Tibial nerve (tissue), 4 donors: ENCODE results near the gene TMEM245. TPM values are rescaled to one million over a fixed set of nuclear protein-coding genes. Genes with fewer than 3 reads are reported as not detected.

Source experiments
- DNase-seq, 2 donors: peaks; one replicate each; pipeline ENCODE4 v3.0.0-alpha.2; 2019; ENCODE audit warnings: low spot score in 2 of 2
- H3K27ac ChIP-seq, 4 donors: fragments of 200-600 bp; sonication (generic) in 3 of 4; one replicate each; pipeline ENCODE4 v1.5.1; 2017 to 2019; ENCODE audit warnings: mild to moderate bottlenecking in 1 of 4
- H3K27me3 ChIP-seq, 2 donors: fragments of 200-600 bp; sonication (generic) in 1 of 2; one replicate each; pipeline versions ENCODE4 v1.5.1 to v1.6.0; 2017 to 2019
- H3K36me3 ChIP-seq, 3 donors: fragments of 200-600 bp; sonication (generic); one replicate each; pipeline ENCODE4 v1.5.1; 2018 to 2019
- H3K4me1 ChIP-seq, 4 donors: fragments of 200-600 bp; sonication (generic) in 3 of 4; one replicate each; pipeline ENCODE4 v1.5.1; 2017 to 2019
- H3K4me3 ChIP-seq, 4 donors: fragments of 200-600 bp; sonication (generic) in 3 of 4; one replicate each; pipeline ENCODE4 v1.5.1; 2017 to 2019; ENCODE audit warnings: mild to moderate bottlenecking in 1 of 4, moderate library complexity in 1 of 4
- H3K9me3 ChIP-seq, 4 donors: fragments of 200-600 bp; sonication (generic) in 3 of 4; one replicate each; pipeline ENCODE4 v1.5.1; 2017 to 2019
- EP300 ChIP-seq, 2 donors: sonication (generic); formaldehyde crosslinking; IDR thresholded peaks; one replicate each; pipeline ENCODE4 v1.6.1; 2017; ENCODE audit warnings: antibody characterized with exemption in 2 of 2, mild to moderate bottlenecking in 1 of 2
- POLR2A ChIP-seq, 2 donors: fragments of 450-650 bp; IDR thresholded peaks; one replicate each; pipeline ENCODE4 v1.6.1; 2017; ENCODE audit warnings: antibody characterized with exemption in 2 of 2, mild to moderate bottlenecking in 2 of 2, moderate library complexity in 2 of 2
- WGBS, 2 donors: methylation state at CpG; one replicate each; pipeline ENCODE4 v1.1.5; 2018; 5-methylcytosine and 5-hydroxymethylcytosine counted together
- total RNA-seq, 4 donors: library from RNA; depleted of rRNA; stranded (reverse); fragments of >200 nt; gene quantifications; one replicate each; pipeline ENCODE4 v1.1.0, GENCODE V29; 2016
- TF ChIP-seq, protein P1 (sequence below), 5 experiments: fragments of 200-600 bp in 3 of 5; fragments of 450-650 bp in 2 of 5; sonication (generic) in 3 of 5; IDR thresholded peaks; one replicate each; pipeline ENCODE4 v1.5.1; 2016 to 2019; ENCODE audit warnings: antibody characterized with exemption in 5 of 5, mild to moderate bottlenecking in 3 of 5, moderate library complexity in 2 of 5

TMEM245 gene
- total RNA-seq, 4 donors from 2014 or later: 51.6 to 100 (median 89.5) TPM

DNA sequence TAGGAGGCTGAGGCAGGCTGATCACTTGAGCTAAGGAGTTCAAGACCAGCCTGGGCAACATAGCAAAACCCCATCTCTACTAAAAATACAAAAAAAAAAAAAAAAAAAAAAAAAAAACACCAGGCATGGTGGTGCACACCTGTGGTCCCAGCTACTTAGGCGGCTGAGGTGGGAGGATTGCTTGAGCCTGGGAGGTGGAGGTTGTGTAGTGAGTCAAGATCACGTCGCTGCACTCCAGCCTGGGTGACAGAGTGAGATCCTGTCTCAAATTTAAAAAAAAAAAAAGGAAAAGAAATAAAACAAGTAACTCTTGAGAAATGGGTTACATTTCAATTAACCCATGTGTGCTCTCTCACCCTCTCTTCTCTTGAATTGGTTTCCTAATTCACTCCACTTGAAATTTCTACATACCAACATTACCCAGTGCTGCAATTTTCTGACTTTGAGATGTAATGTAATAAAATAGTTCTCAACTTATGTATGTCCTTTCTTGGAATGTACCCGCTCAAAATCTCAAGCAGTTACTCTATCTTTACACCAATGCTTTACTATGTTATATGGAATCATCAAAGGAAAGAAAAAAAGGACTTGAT is 35.8 kb downstream of the TMEM245 start:
- H3K36me3 ChIP-seq: peaks cover 0 to 62% (median 7%) of the 10 kb centered on the region in 3 donors
- TF ChIP-seq POLR2A (IDR thresholded peaks at IDR 0.05): no peak
- TF ChIP-seq EP300 (IDR thresholded peaks at IDR 0.05): no peak
- TF ChIP-seq, protein P1, sequence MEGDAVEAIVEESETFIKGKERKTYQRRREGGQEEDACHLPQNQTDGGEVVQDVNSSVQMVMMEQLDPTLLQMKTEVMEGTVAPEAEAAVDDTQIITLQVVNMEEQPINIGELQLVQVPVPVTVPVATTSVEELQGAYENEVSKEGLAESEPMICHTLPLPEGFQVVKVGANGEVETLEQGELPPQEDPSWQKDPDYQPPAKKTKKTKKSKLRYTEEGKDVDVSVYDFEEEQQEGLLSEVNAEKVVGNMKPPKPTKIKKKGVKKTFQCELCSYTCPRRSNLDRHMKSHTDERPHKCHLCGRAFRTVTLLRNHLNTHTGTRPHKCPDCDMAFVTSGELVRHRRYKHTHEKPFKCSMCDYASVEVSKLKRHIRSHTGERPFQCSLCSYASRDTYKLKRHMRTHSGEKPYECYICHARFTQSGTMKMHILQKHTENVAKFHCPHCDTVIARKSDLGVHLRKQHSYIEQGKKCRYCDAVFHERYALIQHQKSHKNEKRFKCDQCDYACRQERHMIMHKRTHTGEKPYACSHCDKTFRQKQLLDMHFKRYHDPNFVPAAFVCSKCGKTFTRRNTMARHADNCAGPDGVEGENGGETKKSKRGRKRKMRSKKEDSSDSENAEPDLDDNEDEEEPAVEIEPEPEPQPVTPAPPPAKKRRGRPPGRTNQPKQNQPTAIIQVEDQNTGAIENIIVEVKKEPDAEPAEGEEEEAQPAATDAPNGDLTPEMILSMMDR (IDR thresholded peaks at IDR 0.05): no peak
- H3K4me3 ChIP-seq: no peak overlapping the region
- DNase-seq: no peak
- no peaks in the 10 kb centered on the region for H3K9me3 ChIP-seq
- H3K27me3 ChIP-seq: no peaks in the 10 kb centered on the region
- no peak overlapping the region for H3K27ac ChIP-seq
- WGBS, 2 donors: 92 to 96% methylated on average over 4 of the region's 4 CpGs
- H3K4me1 ChIP-seq: peaks cover 0 to 4% (median 0%) of the 10 kb centered on the region in 4 donors

DNA sequence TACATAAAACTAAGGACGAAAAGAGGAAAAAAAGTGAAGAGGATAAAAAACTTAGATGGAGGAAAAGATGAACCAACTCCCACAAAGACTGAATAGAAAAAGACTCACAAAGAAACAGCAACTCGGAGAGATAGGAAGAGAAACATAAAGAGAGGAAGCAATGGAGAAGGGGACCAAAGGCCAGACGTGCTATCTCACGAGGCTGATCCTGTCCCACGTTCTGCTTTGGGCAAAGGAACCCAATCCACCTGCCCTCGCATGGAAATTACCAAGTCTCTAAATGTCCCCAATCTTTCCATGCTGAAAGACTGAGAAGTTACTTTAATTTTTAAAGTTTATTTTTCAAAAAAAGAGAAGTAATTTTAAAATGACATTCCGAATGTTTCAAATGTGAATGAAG is 36.6 kb downstream of the TMEM245 start:
- Histone ChIP-seq H3K9me3 (no peaks in the 10 kb centered on the region), H3K4me1 (peaks cover 0 to 4% (median 0%) of the 10 kb centered on the region in 4 donors), H3K27me3 (no peaks in the 10 kb centered on the region), H3K27ac (peak overlapping the region in 1 of 4 donors; percentile 4), H3K36me3 (peaks cover 0 to 63% (median 7%) of the 10 kb centered on the region in 3 donors), H3K4me3 (no peak overlapping the region)
- TF ChIP-seq, protein P1 (IDR thresholded peaks at IDR 0.05): no peak
- TF ChIP-seq POLR2A (IDR thresholded peaks at IDR 0.05): no peak
- TF ChIP-seq EP300 (IDR thresholded peaks at IDR 0.05): no peak
- no peak for DNase-seq
- WGBS, 2 donors: 79 to 83% methylated on average over 7 of the region's 7 CpGs

DNA sequence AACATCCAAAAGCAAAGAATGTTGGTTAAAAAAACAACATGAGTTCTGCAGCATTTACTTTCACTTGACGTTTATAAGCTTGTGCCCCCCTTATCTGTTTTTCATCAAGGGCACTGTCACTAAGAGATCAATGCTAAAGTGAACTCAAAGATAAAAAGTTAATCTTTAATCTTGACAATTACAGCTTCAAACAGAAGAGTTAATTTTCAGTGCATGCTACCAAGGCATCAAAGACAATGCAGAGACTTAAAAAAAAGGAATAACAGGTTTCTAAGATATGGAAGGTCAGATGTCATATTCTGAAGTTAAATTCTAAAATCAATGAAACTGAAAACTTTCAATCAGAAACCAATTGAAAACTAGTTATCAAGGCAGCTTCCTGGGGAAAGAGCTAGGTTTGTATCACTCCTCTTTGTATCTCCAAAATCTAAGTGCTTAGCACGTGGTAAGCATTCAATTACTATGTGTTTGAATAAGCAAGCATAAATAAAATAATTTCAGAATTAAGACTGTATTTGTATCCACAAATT is 37.6 kb downstream of the TMEM245 start:
- no peak for DNase-seq
- H3K36me3 ChIP-seq: peaks cover 0 to 63% (median 7%) of the 10 kb centered on the region in 3 donors
- 51 to 54% methylated on average over 2 of the region's 2 CpGs for WGBS, 2 donors
- H3K9me3 ChIP-seq: no peaks in the 10 kb centered on the region
- no peaks in the 10 kb centered on the region for H3K27me3 ChIP-seq
- H3K4me1 ChIP-seq: peaks cover 0 to 4% (median 0%) of the 10 kb centered on the region in 4 donors
- no peak overlapping the region for H3K27ac ChIP-seq
- TF ChIP-seq, protein P1 (IDR thresholded peaks at IDR 0.05): no peak
- TF ChIP-seq EP300 (IDR thresholded peaks at IDR 0.05): no peak
- TF ChIP-seq POLR2A (IDR thresholded peaks at IDR 0.05): no peak
- H3K4me3 ChIP-seq: no peak overlapping the region

DNA sequence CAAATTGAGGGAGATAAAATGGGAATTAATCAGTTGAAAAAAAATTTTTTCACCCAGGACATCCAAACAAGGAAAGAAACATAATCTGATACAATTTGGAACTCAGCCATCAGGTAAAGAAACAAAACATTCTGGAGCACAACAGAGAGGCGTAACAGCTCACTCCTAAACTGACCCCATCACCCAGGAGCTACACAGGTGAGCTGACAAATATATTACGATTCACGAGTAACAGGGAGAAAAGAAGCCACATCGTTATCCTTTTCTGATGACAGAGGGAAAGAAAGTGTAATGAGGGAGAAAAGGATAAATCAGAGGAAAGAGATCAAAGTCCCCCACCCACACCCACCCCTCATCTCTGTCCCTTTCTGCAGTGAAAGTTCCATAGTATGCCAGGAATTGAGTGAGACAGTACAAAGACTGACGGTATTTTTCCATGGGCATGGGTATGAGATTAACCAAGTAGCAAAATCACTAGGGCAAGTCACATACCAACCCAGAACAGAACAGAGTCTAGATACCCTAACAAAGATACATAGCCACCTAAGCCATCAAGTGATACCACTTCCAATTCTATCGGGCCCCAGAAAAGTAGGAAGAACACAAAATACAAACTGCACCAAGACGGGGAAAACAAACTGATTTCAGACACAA is 45.4 kb downstream of the TMEM245 start:
- H3K27ac ChIP-seq: no peak overlapping the region
- no peaks in the 10 kb centered on the region for H3K9me3 ChIP-seq
- H3K36me3 ChIP-seq: peaks cover 0 to 82% (median 0%) of the 10 kb centered on the region in 3 donors
- DNase-seq: no peak
- H3K27me3 ChIP-seq: no peaks in the 10 kb centered on the region
- TF ChIP-seq EP300 (IDR thresholded peaks at IDR 0.05) (no peak), POLR2A (IDR thresholded peaks at IDR 0.05) (no peak)
- TF ChIP-seq, protein P1 (IDR thresholded peaks at IDR 0.05): no peak
- WGBS, 2 donors: 88% methylated on average over 7 of the region's 7 CpGs
- H3K4me1 ChIP-seq: no peaks in the 10 kb centered on the region
- no peak overlapping the region for H3K4me3 ChIP-seq

DNA sequence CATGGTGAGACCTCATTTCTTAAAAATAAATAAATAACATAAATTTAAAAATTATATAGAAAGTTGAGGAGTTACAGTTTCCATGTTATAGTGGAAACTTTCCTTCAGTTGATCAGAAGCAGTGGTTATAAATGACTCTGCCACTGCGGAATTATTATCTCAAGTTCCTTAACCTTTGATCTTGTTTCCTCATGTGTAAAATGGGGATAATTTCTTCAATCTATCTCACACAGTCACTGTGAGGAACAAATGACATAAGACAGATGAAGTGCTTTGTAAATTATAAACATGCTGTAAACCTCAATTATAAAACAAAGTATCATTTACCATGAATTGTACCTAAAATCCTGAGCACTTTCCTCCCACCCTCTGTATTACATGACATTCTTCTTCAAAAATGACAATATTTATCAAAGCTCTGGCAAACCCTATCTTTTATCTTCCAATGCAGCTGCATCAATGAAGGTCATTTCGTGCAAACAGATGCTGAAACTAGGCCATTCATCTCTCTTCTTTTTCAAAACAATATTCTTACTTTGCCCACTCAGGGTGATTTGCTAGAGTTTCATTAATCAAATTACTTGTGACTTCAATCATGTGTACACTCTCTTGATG is 46.8 kb downstream of the TMEM245 start:
- Histone ChIP-seq H3K4me3 (no peak overlapping the region), H3K4me1 (no peaks in the 10 kb centered on the region), H3K27ac (no peak overlapping the region), H3K27me3 (no peaks in the 10 kb centered on the region), H3K36me3 (peaks cover 0 to 82% (median 0%) of the 10 kb centered on the region in 3 donors), H3K9me3 (no peaks in the 10 kb centered on the region)
- no peak for DNase-seq
- WGBS, 2 donors: 70 to 78% methylated on average over 2 of the region's 2 CpGs
- TF ChIP-seq EP300 (IDR thresholded peaks at IDR 0.05): no peak
- no peak for TF ChIP-seq POLR2A (IDR thresholded peaks at IDR 0.05)
